HepG2 (cell line): ENCODE results near the gene PRKCZ. TPM values are rescaled to one million over a fixed set of nuclear protein-coding genes. Genes with fewer than 3 reads are reported as not detected.
A peak's percentile ranks its signal among the peaks of the same experiment; 100 is the strongest.

Source experiments
- ATAC-seq: fragments of 200-7000 bp; cut with Tn5 transposase; 3 replicates; pipeline ENCODE4 v1.9.1; 2020; ENCODE audit warnings: mild to moderate bottlenecking, moderate library complexity
- BruUV-seq: library from RNA; stranded (reverse); fragments of 400-500 nt; replicated peaks from 2 replicates; lab custom pipeline; 2021; lab: Mats Ljungman, UMichigan
- CTCF ChIA-PET: fragments of 300-600 bp; formaldehyde crosslinking; extraction: SDS; loops from one replicate; lab custom pipeline; 2021; ENCODE audit warnings: low total read pairs, inconsistent platforms, low intra/inter-chr PET ratio; lab: Yijun Ruan, JAX
- POLR2A ChIA-PET: fragments of 350-600 bp; sonication (Branson Sonifier 250); formaldehyde crosslinking; loops from one replicate; lab custom pipeline; 2020; ENCODE audit warnings: antibody characterized with exemption, inconsistent platforms; lab: Yijun Ruan, JAX
- DNase-seq: peaks from one replicate; pipeline ENCODE4 v3.0.0-alpha.2; 2015; ENCODE audit warnings: low spot score
- FAIRE-seq: peaks from 3 replicates; lab custom pipeline; 2011; peaks lifted over from hg19 to GRCh38; lab: Jason Lieb, UNC
- H2AFZ ChIP-seq: one replicate; pipeline ENCODE4 v1.6.1; 2011; ENCODE audit warnings: low read length, inconsistent platforms
- H3K27ac ChIP-seq: fragments of 300-600 bp; 3 replicates; pipeline ENCODE4 v1.8.0; 2011; ENCODE audit warnings: mixed run types, mild to moderate bottlenecking, mixed read lengths, low read length, inconsistent platforms; ENCODE audit not compliant: insufficient read depth; ENCODE audit errors: extremely low read length
- H3K27me3 ChIP-seq, 2 experiments: fragments of 200-600 bp in 1 of 2; 2 replicates in 1 of 2; 3 replicates in 1 of 2; pipeline versions ENCODE4 v1.6.0 to v1.8.0; 2011; ENCODE audit warnings: low read length in 2 of 2, mild to moderate bottlenecking in 2 of 2, moderate library complexity in 2 of 2, inconsistent platforms in 1 of 2; ENCODE audit not compliant: insufficient read depth in 2 of 2, control insufficient read depth in 1 of 2
- H3K36me3 ChIP-seq, 2 experiments: fragments of 200-600 bp in 1 of 2; replicated peaks in 1 of 2; 2 replicates in 1 of 2; 3 replicates in 1 of 2; pipeline versions ENCODE4 v1.5.1 to v1.8.0; 2011; ENCODE audit warnings: low read length in 2 of 2, inconsistent platforms in 1 of 2; ENCODE audit not compliant: insufficient read depth in 2 of 2, control insufficient read depth in 1 of 2
- H3K4me1 ChIP-seq: 2 replicates; pipeline ENCODE4 v1.5.1; 2012; ENCODE audit warnings: low read length, inconsistent platforms; ENCODE audit not compliant: insufficient read depth
- H3K4me2 ChIP-seq: 2 replicates; pipeline ENCODE4 v1.6.0; 2011; ENCODE audit warnings: low read depth, low read length, inconsistent platforms
- H3K4me3 ChIP-seq, 3 experiments: fragments of 200-600 bp in 1 of 3; sonication (generic), shearing (Covaris generic) in 1 of 3; replicated peaks in 1 of 3; 2 replicates each; pipeline ENCODE4 v1.5.1; 2011 to 2016; ENCODE audit warnings: low read length in 3 of 3, inconsistent platforms in 2 of 3, low read depth in 2 of 3, mild to moderate bottlenecking in 2 of 3, control low read depth in 1 of 3, mixed read lengths in 1 of 3; ENCODE audit not compliant: insufficient read depth in 1 of 3
- H3K79me2 ChIP-seq: one replicate; pipeline ENCODE4 v1.6.1; 2011; ENCODE audit warnings: low read length, inconsistent platforms; ENCODE audit not compliant: insufficient read depth
- H3K9ac ChIP-seq: 2 replicates; pipeline ENCODE4 v1.6.0; 2011; ENCODE audit warnings: mild to moderate bottlenecking, low read depth, low read length, inconsistent platforms; ENCODE audit not compliant: insufficient read depth
- H3K9me3 ChIP-seq: 2 replicates; pipeline ENCODE4 v1.5.1; 2012; ENCODE audit warnings: mild to moderate bottlenecking, low read length
- H4K20me1 ChIP-seq: 2 replicates; pipeline ENCODE4 v1.6.0; 2011; ENCODE audit warnings: inconsistent platforms, mild to moderate bottlenecking, low read length, moderate library complexity; ENCODE audit not compliant: insufficient read depth
- AGO2 ChIP-seq: fragments of 200-400 bp; formaldehyde crosslinking; optimal IDR thresholded peaks from 2 replicates; pipeline ENCODE3; 2017; ENCODE audit warnings: mild to moderate bottlenecking, low read depth, low read length, moderate library complexity
- BCL6 ChIP-seq: IDR thresholded peaks from 2 replicates; pipeline ENCODE4 v1.6.1; 2016; ENCODE audit warnings: missing genetic modification reagents, missing compliant biosample characterization
- HDAC1 ChIP-seq: sonication (generic); formaldehyde crosslinking; IDR thresholded peaks from 2 replicates; pipeline ENCODE4 v1.5.1; 2020; ENCODE audit warnings: mild to moderate bottlenecking, missing genetic modification reagents
- MAZ ChIP-seq, 2 experiments: sonication (generic) in 1 of 2; formaldehyde crosslinking in 1 of 2; IDR thresholded peaks; 2 replicates each; pipeline versions ENCODE4 v1.5.0 to v1.6.1; 2012 to 2020; ENCODE audit warnings: low read depth in 2 of 2, mild to moderate bottlenecking in 2 of 2, borderline replicate concordance in 1 of 2, improper control_type of control experiment in 1 of 2, low read length in 1 of 2, missing genetic modification reagents in 1 of 2, moderate library complexity in 1 of 2
- TIGD3 ChIP-seq: sonication (generic); formaldehyde crosslinking; IDR thresholded peaks from 2 replicates; pipeline ENCODE4 v1.5.1; 2020; ENCODE audit warnings: mild to moderate bottlenecking, missing genetic modification reagents, borderline replicate concordance
- WIZ ChIP-seq: sonication (generic); formaldehyde crosslinking; IDR thresholded peaks from 2 replicates; pipeline ENCODE4 v1.5.1; 2020; ENCODE audit warnings: mild to moderate bottlenecking, missing genetic modification reagents
- ZFAT ChIP-seq: sonication (generic); formaldehyde crosslinking; conservative IDR thresholded peaks from 2 replicates; pipeline ENCODE4 v1.8.1; 2023; ENCODE audit warnings: missing genetic modification reagents, inconsistent platforms
- ZHX1 ChIP-seq: sonication (generic); formaldehyde crosslinking; IDR thresholded peaks from 2 replicates; pipeline ENCODE4 v1.8.1; 2022; ENCODE audit warnings: low read depth, mild to moderate bottlenecking, missing genetic modification reagents
- ZNF296 ChIP-seq: sonication (generic); formaldehyde crosslinking; conservative IDR thresholded peaks from 2 replicates; pipeline ENCODE4 v1.5.0; 2020; ENCODE audit warnings: mild to moderate bottlenecking, missing genetic modification reagents
- ZNF512B ChIP-seq: sonication (generic); formaldehyde crosslinking; IDR thresholded peaks from 2 replicates; pipeline ENCODE4 v1.5.1; 2020; ENCODE audit warnings: missing genetic modification reagents, mild to moderate bottlenecking, borderline replicate concordance
- ZNF572 ChIP-seq: sonication (generic); formaldehyde crosslinking; IDR thresholded peaks from 2 replicates; pipeline ENCODE4 v1.5.1; 2020; ENCODE audit warnings: mild to moderate bottlenecking, missing genetic modification reagents
- WGBS: methylation state at CpG from one replicate; pipeline ENCODE4 v1.1.6; 2017; ENCODE audit warnings: low lambda C conversion rate; 5-methylcytosine and 5-hydroxymethylcytosine counted together
- in situ Hi-C: cut with HindIII; loops from 2 replicates; pipeline ENCODE4 v1.10.0; 2017; ENCODE audit warnings: low pct_unique_long_range_greater_than_20kb; ENCODE audit not compliant: extremely low pct_ligation_motif_present
- intact Hi-C: fragments of 100-400 bp; cut with micrococcal nuclease; formaldehyde crosslinking; loops from one replicate; pipeline ENCODE4 v1.10.0; 2022; ENCODE audit not compliant: unreplicated experiment
- polyA plus RNA-seq, 8 experiments: library from polyadenylated mRNA; depleted of rRNA in 3 of 8; stranded (reverse) in 7 of 8; unstranded in 1 of 8; fragments of >200 nt; fragmentation: Illumina TruSeq in 4 of 8; extraction: Trizol in 4 of 8; gene quantifications; 2 replicates each; pipeline versions ENCODE4 v1.2.1 to v1.2.3, GENCODE V29; 2011 to 2016; ENCODE audit warnings: low read depth in 4 of 8, missing spikeins in 1 of 8, mixed read lengths in 1 of 8; ENCODE audit not compliant: insufficient read depth in 1 of 8
- total RNA-seq, 5 experiments: library from RNA; depleted of rRNA; stranded (reverse); fragments of >200 nt; fragmentation: Illumina TruSeq; extraction: Trizol; gene quantifications; 2 replicates each; pipeline ENCODE4 v1.2.3, GENCODE V29; 2016; ENCODE audit warnings: low read depth in 1 of 5

The PRKCZ gene
- total and polyA plus RNA-seq, 2 of the 13 experiments (the other 11 are each of a cell fraction or from before 2014, with no cell fraction given) = 34.7 to 85.2 TPM

GRCh38 chr1:2226525-2227345, 176.5 kb downstream of the PRKCZ start (continued):
- TF ChIP-seq ZFAT (CRISPR knock-in tag) (no peak), ZNF512B (CRISPR knock-in tag) (0 out of 2 replicates have a peak, but pooled peaks have one; percentile 47), MAZ (IDR thresholded peaks at IDR 0.05; ENCODE audit: borderline replicate concordance, low read depth, low read length) (no peak), MAZ (CRISPR knock-in tag; IDR thresholded peaks at IDR 0.05; ENCODE audit: low read depth) (0 out of 2 replicates have a peak, but pooled peaks have one; percentile 10), ZNF572 (CRISPR knock-in tag) (0 out of 2 replicates have a peak, but pooled peaks have one; percentile 44), ZNF296 (CRISPR knock-in tag) (0 out of 2 replicates have a peak, but pooled peaks have one; percentile 30)

GRCh38 chr1:2227346-2228156, 177.3 kb downstream of the PRKCZ start:
- no CpG with 5 or more reads among the region's 129 CpGs for WGBS
- in situ Hi-C loops = no loop called here
- FAIRE-seq = no peak
- ATAC-seq = peak; percentile 70
- POLR2A ChIA-PET = interaction anchor here (0.6 to 9.9 kb wide), 6 partner anchors 22 to 186 kb away, joined by 3 to 178 read pairs (median 3); partner anchors contain the start of genes MORN1 and RER1
- H3K4me3 ChIP-seq = peak overlapping the region; percentile 65 to 96 (median 94)
- CTCF ChIA-PET = no interaction called here
- H3K79me2 ChIP-seq = peaks cover 39% of the 10 kb centered on the region
- no peak overlapping the region for H2AFZ ChIP-seq
- H3K36me3 ChIP-seq = no peaks in the 10 kb centered on the region
- H3K9ac ChIP-seq = peak overlapping the region; percentile 99
- H3K9me3 ChIP-seq = no peaks in the 10 kb centered on the region
- intact Hi-C loops = no loop called here
- H3K27me3 ChIP-seq = no peaks in the 10 kb centered on the region; a peak in 1 of 5 replicates
- peak overlapping the region; percentile 88 for H3K27ac ChIP-seq
- peak; percentile 89 for DNase-seq
- peaks cover 26% of the 10 kb centered on the region for H3K4me1 ChIP-seq
- H4K20me1 ChIP-seq = peaks cover 38% of the 10 kb centered on the region
- no TSS peak for BruUV-seq
- H3K4me2 ChIP-seq = peak overlapping the region; percentile 85
- peak; percentile 70 for TF ChIP-seq BCL6 (CRISPR knock-in tag)
- no peak; the same call in 1 of the 2 replicates for TF ChIP-seq HDAC1 (CRISPR knock-in tag)
- 0 out of 2 replicates have a peak, but pooled peaks have one; percentile 56 for TF ChIP-seq ZHX1 (CRISPR knock-in tag)
- 0 out of 2 replicates have a peak, but pooled peaks have one; percentile 19 for TF ChIP-seq WIZ (CRISPR knock-in tag)
- TF ChIP-seq AGO2 = peak; percentile 13
- TF ChIP-seq TIGD3 (CRISPR knock-in tag) = no peak
